ENCODE data around the gene WNK1.
"Not testable (repeated sequence)": the region's sequence is repeated elsewhere in the genome, so short reads cannot be mapped to it uniquely, and the experiment has no call there.

The WNK1 gene

DNA sequence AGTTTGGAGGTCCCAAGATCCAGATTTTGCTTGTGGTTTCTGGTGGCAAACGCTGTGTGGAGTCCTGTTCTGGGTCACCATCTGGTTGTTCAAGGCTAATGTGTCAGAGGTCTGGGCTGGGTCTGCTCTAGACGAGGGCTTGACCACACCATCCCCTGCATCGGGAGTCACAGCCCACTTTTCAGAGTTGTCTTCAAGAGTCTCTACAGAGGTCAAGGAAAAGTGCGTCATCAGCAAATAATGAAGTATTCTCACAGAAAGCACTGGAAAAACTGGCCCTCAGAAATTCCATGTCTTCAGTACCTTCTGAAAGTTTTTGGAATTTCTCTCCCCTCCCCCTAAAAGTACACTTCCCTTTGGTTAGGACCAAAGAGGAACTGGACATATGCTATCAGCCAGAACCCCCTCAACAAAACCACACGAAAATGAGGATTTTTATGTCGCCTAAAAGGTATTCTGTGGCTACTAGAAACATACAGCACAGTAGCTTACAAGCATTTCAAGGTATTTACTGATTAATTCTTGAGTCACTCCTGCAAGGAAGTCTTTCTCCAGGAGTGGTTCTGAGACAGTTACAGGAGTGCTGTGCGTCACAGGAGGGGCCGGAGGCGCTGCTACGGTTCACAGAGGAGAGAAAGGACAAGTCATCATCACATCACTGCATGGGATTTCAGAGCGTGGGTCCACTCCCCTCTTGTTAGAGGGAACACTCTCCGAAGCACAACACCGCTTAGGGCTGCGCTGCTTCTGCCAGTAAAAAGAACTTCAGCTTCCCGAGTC is 161.7 kb downstream of the WNK1 start:
- DNase-seq = no peak

DNA sequence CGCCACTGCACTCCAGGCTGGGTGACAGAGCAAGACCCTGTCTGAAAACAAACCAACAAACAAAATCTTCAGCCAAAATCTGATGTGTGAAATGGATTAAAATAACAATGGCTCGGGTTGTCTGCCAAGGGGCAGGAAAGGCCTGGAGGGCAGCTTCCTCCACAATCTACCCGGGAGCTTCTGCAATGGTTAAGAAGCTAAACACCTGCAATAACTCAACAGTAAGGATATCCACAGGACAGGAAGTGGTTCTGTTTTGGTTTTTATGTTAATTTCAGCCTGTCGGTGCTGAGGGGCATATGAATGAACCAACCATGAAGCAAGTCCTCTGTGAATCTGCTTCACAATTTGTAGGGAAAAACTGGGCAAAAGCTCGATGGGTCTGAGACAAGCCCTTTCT is 162.7 kb downstream of the WNK1 start:
- DNase-seq = no peak

DNA sequence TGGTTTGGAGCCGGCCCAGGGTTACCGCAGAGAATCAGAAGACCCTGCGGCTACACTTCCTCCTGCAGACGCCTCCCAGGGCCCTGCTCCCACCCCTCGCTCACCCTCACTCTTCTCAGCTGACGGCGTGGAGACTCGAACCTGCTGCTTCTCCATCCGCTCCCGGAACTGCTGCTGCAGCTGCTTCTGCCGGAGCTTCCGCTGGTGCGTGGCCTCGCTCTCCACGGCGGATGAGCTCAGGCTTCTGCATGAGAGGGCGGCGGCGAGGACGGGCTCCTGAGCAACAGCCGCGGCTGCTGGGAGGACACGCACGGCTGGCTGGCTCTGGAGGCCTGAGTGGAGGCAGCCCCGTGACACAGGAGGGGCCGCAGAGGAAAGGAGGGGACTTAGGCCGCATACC is 163.9 kb downstream of the WNK1 start:
- no peak for DNase-seq

DNA sequence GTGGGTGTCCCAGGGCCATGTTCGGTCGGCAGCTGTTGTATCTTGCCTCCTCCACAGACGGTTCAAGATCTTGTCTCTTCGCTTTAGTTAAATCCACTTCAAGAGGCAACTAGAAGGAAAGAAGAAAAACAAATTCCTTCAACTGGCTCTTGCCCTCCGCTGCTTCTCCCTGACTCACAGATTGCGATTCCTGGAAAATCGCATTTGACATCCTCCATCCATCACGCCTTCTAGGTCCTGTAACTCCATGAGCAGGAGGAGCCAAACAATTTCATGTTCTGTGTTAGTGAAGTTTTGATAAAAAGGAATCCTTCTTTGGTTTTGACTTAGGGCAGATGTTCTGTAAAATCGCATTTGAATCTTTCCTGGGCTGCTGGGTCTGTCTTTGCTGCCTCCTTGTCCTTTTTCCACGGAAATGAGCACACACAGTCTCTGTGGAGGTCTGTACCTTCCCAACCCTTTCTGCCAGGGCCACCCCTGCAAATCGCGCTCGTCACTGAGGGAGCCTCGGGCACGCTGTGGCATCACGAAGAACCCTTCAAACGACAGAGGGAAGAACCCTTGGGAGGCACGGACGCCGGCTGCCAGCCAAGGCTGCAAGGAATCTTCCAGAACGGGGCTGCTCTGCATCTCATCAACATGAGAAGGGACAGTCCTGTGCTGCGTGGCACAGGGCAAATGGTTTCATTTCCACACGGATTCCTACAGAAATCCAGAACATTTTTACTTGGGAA is 164.5 kb downstream of the WNK1 start:
- no peak for DNase-seq

DNA sequence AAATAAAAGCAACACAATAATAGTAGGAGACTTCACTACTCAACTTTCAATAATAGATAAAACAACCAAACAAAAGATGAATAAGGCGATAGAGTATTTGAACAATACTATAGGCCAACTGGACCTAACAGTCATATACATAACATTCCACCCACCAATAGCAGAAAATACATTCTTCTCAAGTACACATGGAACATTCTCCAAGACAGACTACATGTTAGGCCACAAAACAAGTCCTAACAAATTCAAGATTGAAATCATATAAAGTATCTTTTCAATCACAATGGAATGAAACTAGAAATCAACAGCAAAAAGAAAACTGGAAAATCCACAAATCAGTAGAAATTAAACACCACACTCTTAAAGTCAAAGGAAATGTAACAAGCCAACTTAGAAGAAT is 168.3 kb downstream of the WNK1 start:
- no peak for DNase-seq

DNA sequence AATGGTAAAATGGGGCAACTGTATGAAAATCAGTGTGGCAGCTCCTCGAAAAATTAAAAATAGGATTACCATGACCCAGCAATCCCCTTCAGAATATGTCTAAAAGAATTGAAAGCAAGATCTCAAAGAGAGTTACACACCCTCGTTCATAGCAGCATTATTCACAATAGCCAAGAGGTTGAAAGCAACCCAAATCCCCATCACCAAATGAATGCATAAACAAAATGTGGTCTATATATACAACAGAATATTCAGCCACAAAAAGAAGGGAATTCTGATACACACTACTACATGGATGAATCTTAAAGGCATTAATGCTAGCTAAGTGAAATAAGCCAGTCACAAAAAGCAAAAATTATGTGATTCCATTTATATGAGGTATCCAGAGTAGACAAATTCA is 169.9 kb downstream of the WNK1 start:
- no peak for DNase-seq

DNA sequence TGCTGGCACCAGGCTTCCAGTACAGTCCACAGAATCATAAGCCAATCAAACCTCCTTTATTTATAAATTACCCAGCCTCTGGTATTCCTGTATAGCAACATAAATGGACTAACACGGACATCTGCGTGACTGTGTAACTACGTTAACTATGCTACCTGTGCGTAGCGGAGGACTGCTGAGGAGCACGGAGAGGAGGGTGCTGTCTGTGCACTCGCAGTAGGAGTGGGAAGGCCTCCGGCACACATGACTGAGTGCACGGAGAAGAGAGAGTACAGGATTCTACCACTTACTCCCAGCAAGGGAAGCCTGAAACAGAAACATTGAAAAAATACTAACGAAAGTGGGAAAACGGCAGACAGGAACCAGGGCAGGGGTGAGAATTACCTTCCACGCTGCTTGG is 174.3 kb downstream of the WNK1 start:
- DNase-seq = no peak

DNA sequence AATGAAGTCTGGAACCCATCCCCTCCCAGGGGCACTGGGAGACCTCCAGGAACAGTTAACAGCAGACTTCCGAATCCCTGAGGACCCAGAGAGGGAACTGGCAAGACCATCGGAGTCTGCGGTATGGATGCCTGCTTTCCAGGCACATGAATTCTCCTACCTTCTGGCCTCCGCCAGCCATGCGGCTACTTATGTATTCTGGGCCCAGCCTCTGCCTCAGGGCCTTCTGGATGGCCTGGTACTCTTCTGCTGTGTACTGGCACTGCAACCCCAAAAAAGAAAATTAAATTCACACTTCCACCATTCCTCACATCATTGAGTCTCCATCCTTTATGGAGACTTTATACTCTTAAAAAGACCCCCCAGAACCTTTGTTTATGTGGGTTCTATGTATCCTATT is 178.7 kb downstream of the WNK1 start:
- no peak for DNase-seq

DNA sequence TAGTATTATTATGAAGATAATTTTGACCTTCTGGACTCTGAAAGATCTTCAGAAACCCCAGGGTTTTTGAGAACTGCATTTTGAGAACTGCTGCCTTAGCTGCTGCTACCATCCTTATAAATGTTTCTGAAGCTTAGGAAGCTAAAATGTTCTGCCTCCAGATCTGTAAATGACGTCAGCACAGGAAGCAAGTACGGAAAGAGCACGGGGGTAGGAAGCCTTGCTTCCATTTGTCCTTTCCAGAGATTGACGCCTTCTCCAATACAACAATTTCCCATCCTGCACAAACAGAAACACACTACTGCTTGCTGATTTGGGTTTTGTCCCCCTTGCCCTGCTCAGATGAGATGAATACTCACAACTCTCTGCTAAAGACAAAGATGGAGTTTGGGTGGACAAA is 179.2 kb downstream of the WNK1 start:
- DNase-seq = no peak

DNA sequence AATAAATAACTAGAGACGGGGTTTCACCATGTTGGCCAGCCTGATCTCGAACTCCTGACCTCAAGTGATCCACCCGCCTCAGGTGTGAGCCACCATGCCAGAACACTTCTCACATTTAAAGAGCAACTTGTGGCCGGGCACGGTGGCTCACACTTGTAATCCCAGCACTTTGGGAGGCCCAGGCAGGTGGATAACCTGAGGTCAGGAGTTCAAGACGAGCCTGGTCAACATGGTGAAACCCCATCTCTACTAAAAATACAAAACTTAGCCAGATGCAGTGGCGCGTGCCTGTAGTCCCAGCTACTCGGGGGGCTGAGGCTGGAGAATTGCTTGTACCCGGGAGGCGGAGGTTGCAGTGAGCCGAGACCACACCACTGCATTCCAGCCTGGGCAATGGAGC is 183.5 kb downstream of the WNK1 start:
- DNase-seq = not testable (repeated sequence)

DNA sequence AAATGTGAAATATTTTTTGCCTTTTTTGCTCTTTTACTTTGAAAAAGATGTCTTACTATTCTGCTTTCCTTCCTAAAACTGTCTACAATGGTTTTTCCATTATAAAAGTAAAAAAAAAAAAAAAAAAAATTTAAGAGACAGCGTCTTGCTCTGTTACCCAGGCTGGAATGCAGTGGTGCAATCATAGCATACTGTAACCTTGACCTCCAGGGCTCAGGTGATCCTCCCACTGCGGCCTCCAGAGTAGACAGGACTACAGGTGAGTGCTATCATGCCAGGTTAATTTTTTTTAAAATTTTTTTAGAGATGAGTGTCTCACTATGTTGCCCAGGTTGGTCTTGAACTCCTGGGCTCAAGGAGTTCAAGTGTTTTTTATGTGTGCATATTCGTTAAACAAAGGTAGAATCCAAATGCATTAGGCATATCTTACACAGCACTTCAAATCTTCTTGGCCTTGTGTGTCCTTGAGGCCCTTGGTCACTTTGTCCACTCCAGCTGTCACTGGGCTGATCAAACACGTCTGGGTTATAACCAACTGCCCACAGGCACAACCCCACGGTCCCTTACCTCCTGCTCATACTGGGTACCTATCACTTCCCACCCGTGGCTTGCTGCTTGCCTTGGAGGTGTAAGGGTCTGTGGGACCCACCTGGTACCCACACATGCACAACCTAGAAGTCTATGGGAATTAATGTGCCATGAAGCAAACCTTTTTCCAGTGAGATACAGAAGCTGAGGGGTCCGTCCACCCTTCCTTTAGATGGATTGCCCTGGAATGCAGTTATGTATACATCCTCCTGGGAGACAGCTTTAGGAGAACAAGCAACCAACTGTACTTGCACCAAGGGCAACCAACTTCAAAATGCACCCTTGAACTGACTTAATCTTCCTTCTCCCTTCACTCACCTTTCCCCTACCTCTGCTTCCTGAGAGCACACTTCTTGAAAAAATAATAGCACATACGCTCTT is 184.3 kb downstream of the WNK1 start:
- DNase-seq = no peak

DNA sequence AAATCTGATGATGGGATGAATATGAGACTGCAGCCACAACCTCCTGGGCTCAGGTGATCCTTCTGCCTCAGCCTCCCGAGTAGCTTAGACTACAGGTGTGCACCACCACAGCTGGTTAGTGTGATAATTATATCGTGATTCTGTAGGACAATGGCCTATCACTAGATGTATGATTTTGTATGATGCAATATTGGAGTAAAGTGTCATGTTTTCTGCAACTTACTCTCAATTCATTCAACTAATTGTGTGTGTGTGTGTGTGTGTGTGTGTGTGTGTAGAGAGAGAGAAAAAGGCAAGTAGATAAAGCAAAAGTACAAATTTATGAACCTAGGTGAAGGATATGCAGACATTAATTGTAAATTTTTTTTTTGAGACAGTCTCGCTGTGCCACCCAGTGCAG is 186.4 kb downstream of the WNK1 start:
- DNase-seq = no peak

DNA sequence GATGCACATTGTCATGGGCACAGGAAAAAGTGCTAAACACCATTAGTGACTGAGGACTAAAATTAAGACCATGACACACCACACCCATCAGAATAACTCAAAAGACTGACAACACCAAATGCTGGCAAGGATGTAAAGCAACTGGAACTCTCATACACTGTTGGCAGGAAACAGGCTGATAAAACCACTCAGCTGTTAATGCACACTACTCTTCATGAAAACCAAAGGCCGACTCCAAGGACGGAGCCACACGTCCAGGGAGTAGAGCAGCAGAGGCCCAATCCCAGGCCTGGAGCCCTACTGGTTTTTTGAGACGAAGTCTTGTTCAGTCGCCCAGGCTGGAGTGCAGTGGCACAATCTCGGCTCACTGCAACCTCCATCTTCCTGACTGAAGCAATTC is 190.7 kb downstream of the WNK1 start:
- DNase-seq = no peak

DNA sequence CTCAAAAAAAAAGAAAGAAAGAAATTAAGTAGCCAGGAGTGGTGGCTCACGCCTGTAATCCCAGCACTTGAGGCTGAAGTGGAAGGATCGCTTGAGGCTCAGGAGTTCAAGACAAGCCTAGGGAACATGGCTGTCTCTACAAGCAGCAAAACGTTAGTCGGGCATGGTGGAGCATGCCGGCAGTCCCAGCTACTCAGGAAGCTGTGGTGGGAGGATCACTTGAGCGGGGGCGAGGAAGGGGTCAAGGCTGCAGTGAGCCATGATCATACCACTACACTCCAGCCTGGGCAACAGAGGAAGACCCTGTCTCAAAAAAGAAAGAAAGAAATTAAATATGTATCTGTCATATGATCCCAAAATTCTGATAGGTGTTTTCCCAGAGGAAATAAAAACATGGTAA is 191.8 kb downstream of the WNK1 start:
- no peak for DNase-seq

DNA sequence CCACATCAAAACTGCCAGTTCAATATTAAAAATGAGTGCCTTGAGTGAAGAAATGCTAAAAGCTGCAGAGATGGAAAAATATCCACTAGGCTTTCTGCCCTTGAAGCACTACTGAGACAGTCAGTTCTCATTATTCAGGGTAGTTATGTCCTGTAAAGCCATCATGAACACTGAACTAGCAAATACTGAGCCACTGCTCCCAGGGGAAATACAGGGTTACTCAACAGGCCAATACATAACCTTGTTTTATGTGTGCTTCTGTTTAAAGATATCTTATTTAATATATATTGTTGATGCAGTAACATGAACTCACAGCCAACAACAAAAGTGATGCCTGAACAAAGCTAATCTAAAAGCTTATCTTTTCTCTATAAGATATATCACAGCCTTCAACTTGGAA is 193.8 kb downstream of the WNK1 start:
- no peak for DNase-seq

DNA sequence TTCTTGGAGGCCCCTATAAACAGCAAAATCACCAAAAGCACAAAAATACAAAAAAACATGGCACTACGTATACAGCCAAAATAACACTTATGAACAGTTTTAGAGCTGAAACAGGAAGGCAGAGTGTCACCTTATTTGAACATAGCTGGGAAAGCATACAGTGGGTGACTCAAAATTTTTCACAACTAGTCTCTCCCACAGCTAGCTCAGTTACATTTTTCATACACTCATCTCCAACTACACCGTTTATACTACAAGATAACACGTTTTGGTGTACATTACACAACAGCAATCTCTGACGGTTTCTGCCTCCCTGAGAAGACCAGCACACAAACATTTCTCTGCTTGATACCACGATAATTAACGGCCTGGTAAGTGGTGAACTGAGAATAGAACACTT is 194.3 kb downstream of the WNK1 start:
- DNase-seq = no peak

DNA sequence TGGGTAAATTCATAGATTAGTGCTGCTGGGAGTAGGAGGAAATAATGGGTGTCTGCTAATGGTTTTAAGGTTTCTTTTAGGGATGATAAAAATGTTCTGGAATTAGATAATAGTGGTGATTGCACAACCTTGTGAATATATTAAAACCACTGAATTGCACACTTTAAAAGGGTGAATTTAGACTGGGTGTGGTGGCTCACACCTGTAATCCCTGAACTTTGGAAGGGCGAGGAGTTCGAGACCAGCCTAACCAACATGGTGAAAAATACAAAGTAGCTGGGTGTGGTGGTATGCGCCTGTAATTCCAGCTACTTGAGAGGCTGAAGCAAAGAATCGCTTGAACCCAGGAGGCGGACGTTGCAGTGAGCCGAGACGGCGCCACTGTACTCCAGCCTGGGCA is 195.9 kb downstream of the WNK1 start:
- DNase-seq = no peak

DNA sequence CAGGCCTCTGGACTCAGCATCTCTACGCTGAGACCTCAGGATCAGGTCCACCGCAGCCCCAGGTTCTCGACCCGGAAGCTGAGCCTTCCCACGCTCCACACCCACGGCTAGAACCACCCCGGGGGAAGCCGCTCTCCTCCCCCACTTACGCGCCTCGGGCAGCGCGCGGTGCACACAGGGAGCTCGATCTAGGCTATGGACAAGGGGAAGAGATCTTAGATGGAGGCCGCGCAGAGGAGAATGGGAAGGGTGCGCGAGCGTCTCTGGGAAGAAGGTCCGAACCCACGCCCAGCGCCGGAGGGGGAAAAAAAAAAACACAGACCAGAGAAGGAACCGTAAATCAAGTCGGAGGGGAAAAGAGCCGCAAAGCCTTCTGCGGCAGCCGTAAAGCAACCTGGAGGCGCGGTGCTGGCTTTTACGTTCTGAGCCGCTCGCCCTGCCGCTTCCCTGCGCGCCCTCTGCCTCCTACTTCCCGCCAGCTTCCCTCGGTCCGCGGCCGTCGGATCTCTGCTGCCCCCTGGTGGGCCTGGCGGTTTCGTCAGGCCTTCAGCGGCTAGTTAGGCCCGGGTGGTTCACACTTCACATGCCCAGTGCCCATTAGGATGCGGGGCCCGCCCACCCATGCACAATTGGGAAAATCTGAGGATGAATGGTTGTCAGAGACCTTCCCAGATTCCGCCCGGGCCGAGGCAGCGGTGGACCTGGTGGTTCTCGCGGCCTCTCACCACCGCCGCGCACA is 197.2 kb downstream of the WNK1 start, which contains the start of gene RAD52:
Gene RAD52, minus strand, starts transcription at position 242 of the 739 bp plus-strand sequence. CDS start 16,636 bp downstream, outside the sequence.
- DNase-seq = peak; percentile 99

DNA sequence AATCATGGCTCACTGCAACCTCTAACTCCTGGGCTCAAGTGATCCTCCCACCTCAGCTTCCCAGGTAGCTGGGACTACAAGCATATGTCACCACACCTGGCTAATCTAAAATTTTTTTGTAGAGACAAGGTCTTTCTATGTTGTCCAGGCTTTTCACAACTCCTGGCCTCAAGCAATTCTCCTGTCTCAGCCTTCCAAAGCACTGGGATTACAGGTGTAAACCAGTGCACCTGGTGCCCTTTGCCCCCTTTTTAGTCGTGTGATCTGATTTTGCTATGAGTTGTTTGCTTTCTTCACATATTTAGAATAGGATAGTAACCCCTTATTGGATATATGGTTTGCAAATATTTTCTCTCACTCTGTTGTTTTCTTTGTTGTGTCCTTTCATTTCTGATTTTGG is 198.8 kb downstream of the WNK1 start:
- DNase-seq = no peak

DNA sequence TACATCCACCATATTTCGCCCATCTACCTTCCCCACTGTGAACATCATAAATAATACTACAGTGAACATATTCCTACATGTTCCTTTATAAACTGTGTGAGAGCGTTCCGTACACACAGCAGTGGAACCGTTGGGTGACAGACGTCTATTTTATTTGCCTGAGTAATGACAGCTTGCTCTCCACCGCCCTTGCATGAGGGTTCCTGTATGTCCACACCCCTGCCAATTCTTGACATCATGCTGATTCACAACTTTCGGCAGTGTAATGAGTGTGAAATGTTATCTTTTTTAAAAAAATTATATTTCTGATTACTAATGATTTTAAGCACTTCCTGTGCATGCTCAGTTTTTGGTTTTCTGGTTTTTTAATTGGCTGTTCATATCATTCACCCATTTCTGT is 201.4 kb downstream of the WNK1 start:
- DNase-seq = no peak

DNA sequence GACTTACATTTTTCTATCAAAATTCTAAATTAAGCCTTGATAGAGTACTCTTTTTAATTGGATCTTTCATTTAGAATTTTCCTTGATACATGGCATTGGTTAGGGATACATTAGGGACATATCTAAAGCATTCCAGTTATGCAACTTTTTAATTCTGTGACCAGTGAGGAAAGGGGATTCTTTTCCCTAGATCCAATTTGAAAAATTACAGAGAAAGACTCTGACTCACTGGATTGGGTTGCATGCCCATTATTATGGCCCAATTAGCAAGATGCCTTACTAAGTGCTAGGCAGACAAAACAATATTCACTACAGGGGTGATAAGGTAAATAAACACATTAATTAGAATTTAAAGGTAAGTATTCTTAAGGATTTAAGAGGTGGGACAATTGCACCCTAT is 202.4 kb downstream of the WNK1 start:
- DNase-seq = no peak

DNA sequence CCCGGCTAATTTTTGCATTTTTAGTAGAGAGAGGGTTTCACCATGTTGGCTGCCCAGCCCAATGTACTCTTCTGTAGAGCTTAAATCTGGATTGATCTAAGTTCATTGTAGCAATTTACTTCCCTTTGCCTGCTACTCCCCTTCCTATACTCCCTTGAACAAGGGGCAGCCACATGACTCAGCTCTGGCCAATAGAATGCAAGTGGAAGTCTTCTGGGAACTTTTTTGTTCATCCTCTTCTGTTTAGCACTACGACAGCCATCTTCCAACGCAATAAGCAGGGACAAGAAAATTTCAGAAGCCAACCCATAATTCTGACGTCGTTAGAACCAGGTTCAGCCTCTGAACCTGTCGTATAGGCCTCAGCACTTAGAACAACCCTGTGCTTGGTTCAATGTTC is 203.6 kb downstream of the WNK1 start:
- DNase-seq = no peak

Measured in stimulated activated CD4-positive, alpha-beta T cell treated with anti-CD3 and anti-CD28 coated beads, Interleukin-2, amount 100 ng/mL, for 24 hours (primary cell).